HTR-8/SVneo (cell line): ENCODE results near the gene ICAM3.

ENCODE experiments used
- DNase-seq: peaks from one replicate; pipeline ENCODE4 v3.0.0; 2011; ENCODE audit warnings: low spot score, mixed read lengths; ENCODE audit not compliant: insufficient read length
- FAIRE-seq: peaks from 2 replicates; lab custom pipeline; 2011; peaks lifted over from hg19 to GRCh38; lab: Jason Lieb, UNC

Gene ICAM3

GRCh38 chr19:10293637-10294367, 45.6 kb downstream of the ICAM3 start:
- FAIRE-seq, result no peak
- no peak for DNase-seq

GRCh38 chr19:10292789-10293636, 46.4 kb downstream of the ICAM3 start:
- no peak for DNase-seq
- FAIRE-seq, result no peak

DNA sequence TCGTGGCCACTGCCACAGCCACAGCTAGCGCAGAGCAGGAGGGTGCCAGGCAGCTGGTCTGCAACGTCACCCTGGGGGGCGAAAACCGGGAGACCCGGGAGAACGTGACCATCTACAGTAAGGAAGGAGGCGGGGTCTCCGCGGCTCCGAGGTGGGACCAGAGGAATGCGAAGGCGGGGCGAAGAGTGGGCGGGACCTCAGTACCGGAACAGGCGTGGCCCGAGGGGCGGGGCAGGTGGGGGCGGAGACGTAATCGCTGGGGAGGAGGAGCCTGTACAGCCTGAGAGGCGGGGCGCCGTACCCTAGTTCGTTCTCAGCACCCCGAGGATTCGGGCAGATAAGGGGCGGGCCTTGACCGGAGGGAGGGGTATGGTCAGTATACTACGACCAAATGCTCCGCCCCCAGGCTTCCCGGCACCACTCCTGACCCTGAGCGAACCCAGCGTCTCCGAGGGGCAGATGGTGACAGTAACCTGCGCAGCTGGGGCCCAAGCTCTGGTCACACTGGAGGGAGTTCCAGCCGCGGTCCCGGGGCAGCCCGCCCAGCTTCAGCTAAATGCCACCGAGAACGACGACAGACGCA, 47.1 kb downstream of the ICAM3 start:
- FAIRE-seq, result peak; percentile 23
- peak; percentile 70 for DNase-seq

GRCh38 chr19:10291554-10292205, 47.7 kb downstream of the ICAM3 start:
- no peak for FAIRE-seq

DNA sequence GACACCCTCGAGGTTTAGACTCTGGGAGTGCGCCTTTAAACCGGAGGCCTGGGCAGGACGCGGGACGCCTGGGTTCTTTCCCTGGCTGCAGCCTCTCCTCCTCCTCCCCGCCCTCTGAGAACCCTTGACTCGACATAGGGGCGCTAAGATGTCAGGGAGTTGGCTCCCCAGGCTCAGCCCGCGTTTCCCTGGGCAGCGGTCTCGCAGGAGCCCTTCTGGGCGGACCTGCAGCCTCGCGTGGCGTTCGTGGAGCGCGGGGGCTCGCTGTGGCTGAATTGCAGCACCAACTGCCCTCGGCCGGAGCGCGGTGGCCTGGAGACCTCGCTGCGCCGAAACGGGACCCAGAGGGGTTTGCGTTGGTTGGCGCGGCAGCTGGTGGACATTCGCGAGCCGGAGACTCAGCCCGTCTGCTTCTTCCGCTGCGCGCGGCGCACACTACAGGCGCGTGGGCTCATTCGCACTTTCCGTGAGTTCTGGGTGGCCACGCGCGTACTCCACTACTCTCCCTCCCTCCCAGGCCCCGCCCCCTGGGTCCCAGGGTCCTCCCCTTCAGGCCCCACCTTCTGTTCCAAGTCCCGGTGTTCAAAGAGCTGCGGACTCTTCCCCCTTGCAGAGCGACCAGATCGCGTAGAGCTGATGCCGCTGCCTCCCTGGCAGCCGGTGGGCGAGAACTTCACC, 48.4 kb downstream of the ICAM3 start:
- FAIRE-seq (no peak), DNase-seq (peak; percentile 86)

More at GRCh38 chr19:10291554-10292205, 47.7 kb downstream of the ICAM3 start:
- no peak for DNase-seq

GRCh38 chr19:10290357-10290875, 49.0 kb downstream of the ICAM3 start:
- no peak for DNase-seq

DNA sequence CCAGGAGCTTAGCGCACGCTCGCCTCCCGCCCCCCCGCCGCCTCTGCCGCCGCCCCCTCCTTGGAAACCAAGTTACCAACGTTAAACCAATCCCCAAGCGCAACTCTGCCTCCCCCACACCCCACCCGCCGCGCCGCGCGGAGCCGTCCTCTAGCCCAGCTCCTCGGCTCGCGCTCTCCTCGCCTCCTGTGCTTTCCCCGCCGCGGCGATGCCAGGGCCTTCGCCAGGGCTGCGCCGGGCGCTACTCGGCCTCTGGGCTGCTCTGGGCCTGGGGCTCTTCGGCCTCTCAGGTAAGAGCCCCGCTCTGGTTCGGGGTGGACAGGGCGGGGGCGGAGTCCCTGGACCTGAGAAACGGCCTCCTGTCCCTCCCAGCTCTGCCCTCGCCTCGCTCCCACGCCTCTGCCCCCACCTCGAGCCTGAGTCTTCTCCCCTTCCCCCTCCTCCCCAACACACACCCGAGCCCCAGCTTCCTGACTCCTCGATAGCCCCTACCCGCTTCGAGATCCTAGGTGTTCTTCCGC, 49.5 kb downstream of the ICAM3 start, which contains the start of gene ICAM5:
TSS of gene ICAM5 (plus strand) at position 117 of the 521 bp plus-strand sequence. CDS start at position 209, 92 bp downstream.
- no peak for FAIRE-seq
- DNase-seq, result no peak

More at GRCh38 chr19:10290357-10290875, 49.0 kb downstream of the ICAM3 start:
- no peak for FAIRE-seq

GRCh38 chr19:10289167-10289835, 50.1 kb downstream of the ICAM3 start:
- no peak for DNase-seq
- FAIRE-seq, result no peak

- DNase-seq, result no peak
- no peak for FAIRE-seq
Observed at GRCh38 chr19:10288662-10289166, 50.7 kb downstream of the ICAM3 start.

- FAIRE-seq, result no peak
Observed at GRCh38 chr19:10286803-10287737, 52.4 kb downstream of the ICAM3 start, which contains the start of gene ICAM4. ICAM4 (plus strand) TSS chr19:10286955; CDS start chr19:10287013, 58 bp downstream.

DNA sequence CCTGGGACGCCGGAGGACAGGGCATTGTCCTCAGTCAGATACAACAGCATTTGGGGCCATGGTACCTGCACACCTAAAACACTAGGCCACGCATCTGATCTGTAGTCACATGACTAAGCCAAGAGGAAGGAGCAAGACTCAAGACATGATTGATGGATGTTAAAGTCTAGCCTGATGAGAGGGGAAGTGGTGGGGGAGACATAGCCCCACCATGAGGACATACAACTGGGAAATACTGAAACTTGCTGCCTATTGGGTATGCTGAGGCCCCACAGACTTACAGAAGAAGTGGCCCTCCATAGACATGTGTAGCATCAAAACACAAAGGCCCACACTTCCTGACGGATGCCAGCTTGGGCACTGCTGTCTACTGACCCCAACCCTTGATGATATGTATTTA, 54.0 kb downstream of the ICAM3 start:
- FAIRE-seq, result no peak
- DNase-seq, result no peak

More at GRCh38 chr19:10286803-10287737, 52.4 kb downstream of the ICAM3 start, which contains the start of gene ICAM4:
- DNase-seq, result no peak

DNA sequence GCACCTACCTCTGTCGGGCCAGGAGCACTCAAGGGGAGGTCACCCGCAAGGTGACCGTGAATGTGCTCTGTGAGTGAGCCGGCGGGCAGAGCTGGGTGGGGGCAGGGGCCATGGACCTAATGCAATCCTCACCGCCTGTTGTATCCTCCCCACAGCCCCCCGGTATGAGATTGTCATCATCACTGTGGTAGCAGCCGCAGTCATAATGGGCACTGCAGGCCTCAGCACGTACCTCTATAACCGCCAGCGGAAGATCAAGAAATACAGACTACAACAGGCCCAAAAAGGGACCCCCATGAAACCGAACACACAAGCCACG, 54.5 kb downstream of the ICAM3 start:
- FAIRE-seq, result no peak

GRCh38 chr19:10284065-10284959, 55.1 kb downstream of the ICAM3 start:
- no peak for FAIRE-seq

More for the DNA sequence above, 54.5 kb downstream of the ICAM3 start:
- no peak for DNase-seq

More at GRCh38 chr19:10284065-10284959, 55.1 kb downstream of the ICAM3 start:
- DNase-seq, result no peak
